ENCODE results near the gene TMA7.
A peak's percentile ranks its signal among the peaks of the same experiment; 100 is the strongest.

TMA7 gene

DNA sequence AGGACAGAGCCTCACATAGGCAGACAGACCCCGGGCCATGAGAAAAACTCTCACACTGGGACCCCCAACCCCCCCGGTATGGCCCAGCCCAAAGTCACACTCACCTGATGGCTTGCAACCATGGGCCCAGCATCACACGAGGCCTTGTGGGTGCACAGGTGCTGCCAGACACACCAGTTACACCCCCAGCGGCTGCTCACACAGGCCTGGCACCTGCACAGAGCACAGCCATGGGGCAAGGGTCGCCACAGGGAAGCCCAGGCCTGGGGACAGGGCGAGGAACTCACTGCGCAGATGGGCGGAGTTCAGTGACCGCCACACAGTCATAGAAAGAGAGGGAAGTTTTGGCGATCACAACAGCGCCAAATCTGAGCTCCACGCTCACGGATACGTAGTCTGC is 19.5 kb upstream of the TMA7 start:
- CTCF ChIA-PET: interaction anchor here (22.2 to 30.6 kb wide), 2 partner anchors 8 to 11 kb away, joined by 863 read pairs; partner anchors contain the start of genes CCDC51, PLXNB1 and TMA7
- DNase-seq (ENCODE audit: extremely low spot score): no peak
- POLR2A ChIA-PET: no interaction called here
- TF ChIP-seq, protein P1, sequence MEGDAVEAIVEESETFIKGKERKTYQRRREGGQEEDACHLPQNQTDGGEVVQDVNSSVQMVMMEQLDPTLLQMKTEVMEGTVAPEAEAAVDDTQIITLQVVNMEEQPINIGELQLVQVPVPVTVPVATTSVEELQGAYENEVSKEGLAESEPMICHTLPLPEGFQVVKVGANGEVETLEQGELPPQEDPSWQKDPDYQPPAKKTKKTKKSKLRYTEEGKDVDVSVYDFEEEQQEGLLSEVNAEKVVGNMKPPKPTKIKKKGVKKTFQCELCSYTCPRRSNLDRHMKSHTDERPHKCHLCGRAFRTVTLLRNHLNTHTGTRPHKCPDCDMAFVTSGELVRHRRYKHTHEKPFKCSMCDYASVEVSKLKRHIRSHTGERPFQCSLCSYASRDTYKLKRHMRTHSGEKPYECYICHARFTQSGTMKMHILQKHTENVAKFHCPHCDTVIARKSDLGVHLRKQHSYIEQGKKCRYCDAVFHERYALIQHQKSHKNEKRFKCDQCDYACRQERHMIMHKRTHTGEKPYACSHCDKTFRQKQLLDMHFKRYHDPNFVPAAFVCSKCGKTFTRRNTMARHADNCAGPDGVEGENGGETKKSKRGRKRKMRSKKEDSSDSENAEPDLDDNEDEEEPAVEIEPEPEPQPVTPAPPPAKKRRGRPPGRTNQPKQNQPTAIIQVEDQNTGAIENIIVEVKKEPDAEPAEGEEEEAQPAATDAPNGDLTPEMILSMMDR (IDR thresholded peaks at IDR 0.05; ENCODE audit: control extremely low read depth, extremely low read depth, low read depth, missing control alignments): no peak

DNA sequence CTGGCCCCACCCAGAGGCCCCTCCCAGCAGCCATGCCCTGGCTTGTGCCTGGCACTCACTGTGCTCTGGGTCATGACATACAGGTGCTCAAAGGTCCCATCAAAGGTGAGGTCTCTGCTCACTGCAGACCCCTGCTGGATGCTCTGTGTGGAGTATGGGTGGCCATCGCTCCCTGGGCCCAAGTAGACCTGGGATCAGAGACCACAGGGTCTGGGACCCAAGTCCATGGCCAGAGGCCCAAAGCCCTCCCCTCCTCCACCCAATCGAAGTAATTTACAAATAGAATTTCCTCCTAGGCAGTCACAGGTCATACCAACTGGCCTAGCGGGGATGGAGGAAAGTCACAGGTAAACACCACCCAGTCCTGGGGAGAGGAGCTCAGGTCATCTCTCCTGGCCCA is 17.8 kb upstream of the TMA7 start:
- CTCF ChIA-PET: interaction anchor here (0.8 to 30.6 kb wide), 5 partner anchors 9 to 227 kb away, joined by 3 to 863 read pairs (median 4); partner anchors contain the start of genes CCDC51, PLXNB1 and TMA7
- POLR2A ChIA-PET: no interaction called here

DNA sequence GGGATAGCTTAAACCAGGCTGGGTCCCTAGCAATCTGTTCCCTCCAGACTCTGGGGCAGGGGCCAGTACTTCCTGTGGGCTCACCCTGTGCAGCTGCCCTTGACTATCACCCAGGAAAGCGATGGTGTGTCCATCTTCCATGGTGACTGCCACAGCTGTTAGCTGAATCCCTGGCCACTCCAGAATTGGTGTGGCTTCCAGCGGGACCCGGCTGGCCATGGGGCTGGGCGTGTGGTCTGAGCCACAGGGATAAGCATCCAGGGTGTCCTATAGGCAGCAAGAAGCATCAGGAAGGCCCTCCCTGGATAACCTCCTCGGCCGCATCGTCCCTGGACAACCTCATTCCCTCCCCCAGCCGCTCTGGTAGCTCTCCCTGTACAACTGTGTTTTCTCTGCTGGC is 17.4 kb upstream of the TMA7 start:
- TF ChIP-seq, protein P1 (IDR thresholded peaks at IDR 0.05; ENCODE audit: control extremely low read depth, extremely low read depth, low read depth, missing control alignments): no peak
- DNase-seq (ENCODE audit: extremely low spot score): no peak
- ChIA-PET POLR2A (no interaction called here), CTCF (interaction anchor here (0.8 to 30.6 kb wide), 5 partner anchors 9 to 228 kb away, joined by 3 to 863 read pairs (median 4); partner anchors contain the start of genes CCDC51, PLXNB1 and TMA7)

More for the DNA sequence above, 17.8 kb upstream of the TMA7 start:
- DNase-seq (ENCODE audit: extremely low spot score): no peak
- TF ChIP-seq, protein P1 (IDR thresholded peaks at IDR 0.05; ENCODE audit: control extremely low read depth, extremely low read depth, low read depth, missing control alignments): peak; percentile 14

DNA sequence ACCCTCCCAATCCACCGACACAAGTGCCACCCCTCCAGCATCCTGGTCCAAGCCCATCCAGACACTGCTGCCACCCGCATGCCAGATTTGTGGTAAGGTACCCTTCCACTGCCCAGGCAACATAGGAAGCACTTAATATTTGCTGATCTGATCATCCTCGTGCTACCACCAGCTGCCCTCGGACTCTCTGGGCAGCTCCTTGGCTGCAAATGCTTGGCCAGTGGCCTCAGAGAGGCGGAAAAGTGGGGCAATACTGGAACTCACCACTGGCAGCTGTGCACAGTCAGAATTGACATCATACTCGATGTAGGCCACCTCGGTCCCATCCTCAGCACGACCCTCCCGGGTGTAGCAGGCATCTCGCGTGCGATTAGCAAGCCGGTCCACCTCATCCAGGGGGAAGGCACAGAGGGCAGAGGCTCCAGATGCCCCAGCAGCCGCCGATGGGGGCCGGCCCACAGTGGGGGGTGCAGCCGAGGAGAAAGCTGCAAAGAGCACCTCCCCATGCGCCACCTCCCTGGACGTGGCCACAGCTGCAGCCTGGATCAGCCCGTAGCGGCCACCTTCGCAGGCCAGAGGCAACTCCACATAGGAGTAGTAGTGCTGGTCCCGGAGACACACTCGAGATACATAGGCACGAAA is 16.7 kb upstream of the TMA7 start:
- ChIA-PET POLR2A (no interaction called here), CTCF (interaction anchor here (0.8 to 30.6 kb wide), 3 partner anchors 8 to 228 kb away, joined by 3 to 863 read pairs (median 863); partner anchors contain the start of genes CCDC51, PLXNB1 and TMA7)
- TF ChIP-seq, protein P1 (IDR thresholded peaks at IDR 0.05; ENCODE audit: control extremely low read depth, extremely low read depth, low read depth, missing control alignments): no peak
- DNase-seq (ENCODE audit: extremely low spot score): no peak

DNA sequence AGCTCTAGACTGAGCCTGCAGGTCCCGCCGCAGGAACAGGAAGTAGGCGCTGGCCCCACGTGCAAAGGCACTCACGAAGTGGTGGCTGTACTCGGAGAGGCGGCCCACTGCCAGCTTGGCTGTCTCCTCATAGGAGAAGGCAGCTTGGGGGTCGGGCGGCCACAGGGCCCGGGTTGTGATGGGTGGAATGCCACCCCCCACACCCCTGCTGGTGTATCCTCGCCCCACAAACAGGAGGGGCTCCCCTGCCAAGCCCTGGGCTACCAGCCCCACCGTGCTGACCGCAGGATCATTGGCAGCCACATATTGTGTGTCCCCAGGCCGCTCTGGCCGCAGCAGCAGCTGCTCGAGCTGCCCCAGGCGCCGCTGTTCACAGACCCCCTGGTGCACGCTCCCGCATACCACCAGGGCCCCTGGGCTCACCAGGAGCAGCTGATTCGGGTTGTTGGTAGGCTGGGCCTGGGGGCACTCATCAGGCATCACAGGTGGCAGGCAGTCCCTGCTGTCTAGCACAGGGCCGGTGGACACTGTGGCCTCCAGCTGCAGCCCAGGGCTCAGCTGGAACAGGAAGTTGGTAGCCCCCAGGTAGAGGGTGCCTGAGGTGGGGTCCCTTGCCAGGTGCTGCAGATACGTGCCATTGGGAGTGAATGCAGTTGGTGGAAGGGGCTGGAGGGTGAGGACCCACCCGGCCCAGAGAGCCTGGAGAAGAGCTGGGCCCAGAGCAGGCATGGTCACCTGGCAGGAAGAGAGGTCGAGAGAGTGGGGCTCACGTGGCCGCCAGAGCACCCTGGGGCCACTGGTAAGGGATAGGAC is 16.0 kb upstream of the TMA7 start:
- ChIA-PET POLR2A (interaction anchor here (0.6 kb wide), 1 partner anchor 52 kb away, joined by 5 read pairs; no protein-coding TSS in a partner anchor), CTCF (interaction anchor here (1.2 to 30.6 kb wide), 3 partner anchors 7 to 230 kb away, joined by 3 to 863 read pairs (median 863); partner anchors contain the start of genes CCDC51, PLXNB1 and TMA7)
- no peak for DNase-seq (ENCODE audit: extremely low spot score)
- TF ChIP-seq, protein P1 (IDR thresholded peaks at IDR 0.05; ENCODE audit: control extremely low read depth, extremely low read depth, low read depth, missing control alignments): no peak

DNA sequence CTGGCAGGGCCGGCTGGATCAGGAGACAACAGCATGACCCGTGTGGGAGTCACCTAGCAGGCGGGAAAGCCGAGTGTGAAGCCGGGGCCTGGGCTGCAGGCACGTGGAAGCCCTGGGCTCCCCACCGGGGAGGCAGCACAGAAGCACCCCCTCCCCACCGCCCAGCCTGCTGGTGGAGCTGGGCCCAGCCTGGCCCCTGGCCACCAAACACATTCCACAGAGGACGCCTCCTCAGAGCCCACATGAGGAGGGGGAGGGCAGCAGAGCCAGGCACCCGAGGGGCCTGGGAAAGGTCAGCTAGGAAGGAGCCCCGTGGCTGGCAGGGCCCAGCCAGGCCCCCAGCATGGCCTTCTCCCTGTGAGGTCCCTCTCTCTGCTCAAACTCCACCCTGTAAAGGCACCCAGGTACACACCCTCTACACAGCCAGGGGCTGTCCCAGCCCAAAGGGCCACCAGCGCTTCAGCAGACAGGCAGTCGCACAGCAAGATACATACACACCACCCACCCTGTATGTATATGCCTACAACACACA is 14.7 kb upstream of the TMA7 start:
- DNase-seq (ENCODE audit: extremely low spot score): no peak
- ChIA-PET POLR2A (no interaction called here), CTCF (interaction anchor here (22.2 to 30.6 kb wide), 2 partner anchors 6 to 12 kb away, joined by 863 read pairs; partner anchors contain the start of genes CCDC51, PLXNB1 and TMA7)
- TF ChIP-seq, protein P1 (IDR thresholded peaks at IDR 0.05; ENCODE audit: control extremely low read depth, extremely low read depth, low read depth, missing control alignments): no peak

Measured in GM10248 (cell line).